SKM-1 treated with dmso at 0.1 percent for 144 hours (cell line): ENCODE results near the gene MYMX.

Experiments used
- DNase-seq: peaks from one replicate; lab custom pipeline; 2025; ENCODE audit not compliant: unreplicated experiment; lab: John Stamatoyannopoulos, UW

Gene MYMX

GRCh38 chr6:44219053-44219814 is 2.5 kb downstream of the MYMX start:
- no peak for DNase-seq

- DNase-seq = no peak
These were observed 3.4 kb downstream of the MYMX start for GRCh38 chr6:44219815-44220784.

GRCh38 chr6:44220913-44221290 is 4.2 kb downstream of the MYMX start:
- no peak for DNase-seq

GRCh38 chr6:44221291-44221960 is 4.7 kb downstream of the MYMX start:
- peak; percentile 82 for DNase-seq

GRCh38 chr6:44221961-44222335 is 5.2 kb downstream of the MYMX start:
- no peak for DNase-seq

- no peak for DNase-seq
These were observed 6.0 kb downstream of the MYMX start for GRCh38 chr6:44222486-44223318.

GRCh38 chr6:44223319-44224028 is 6.7 kb downstream of the MYMX start, which contains the start of gene SLC29A1:
SLC29A1 (plus strand) TSS chr6:44223595; CDS start chr6:44227314, 3,719 bp downstream.
- DNase-seq = peak; percentile 84

GRCh38 chr6:44224029-44224964 is 7.6 kb downstream of the MYMX start:
- DNase-seq = no peak

- DNase-seq = no peak
These were observed 8.2 kb downstream of the MYMX start for GRCh38 chr6:44224965-44225305.

GRCh38 chr6:44225579-44226325 is 9.0 kb downstream of the MYMX start:
- DNase-seq = no peak

GRCh38 chr6:44226368-44227147 is 9.8 kb downstream of the MYMX start:
- DNase-seq = peak; percentile 40

- no peak for DNase-seq
These were observed 10.5 kb downstream of the MYMX start for GRCh38 chr6:44227148-44227793.

GRCh38 chr6:44228031-44228430 is 11.3 kb downstream of the MYMX start:
- DNase-seq = no peak

GRCh38 chr6:44228433-44228832 is 11.7 kb downstream of the MYMX start:
- no peak for DNase-seq

- no peak for DNase-seq
These were observed 12.1 kb downstream of the MYMX start for GRCh38 chr6:44228836-44229235.

- DNase-seq = no peak
These were observed 12.8 kb downstream of the MYMX start for GRCh38 chr6:44229376-44230033.
